NCI-H2081 treated with DMSO at 0.1 percent for 48 hours (cell line): ENCODE results near the gene TLE2.

ENCODE experiments used
- DNase-seq: peaks from one replicate; lab custom pipeline; 2025; lab: John Stamatoyannopoulos, UW

TLE2 gene

DNA sequence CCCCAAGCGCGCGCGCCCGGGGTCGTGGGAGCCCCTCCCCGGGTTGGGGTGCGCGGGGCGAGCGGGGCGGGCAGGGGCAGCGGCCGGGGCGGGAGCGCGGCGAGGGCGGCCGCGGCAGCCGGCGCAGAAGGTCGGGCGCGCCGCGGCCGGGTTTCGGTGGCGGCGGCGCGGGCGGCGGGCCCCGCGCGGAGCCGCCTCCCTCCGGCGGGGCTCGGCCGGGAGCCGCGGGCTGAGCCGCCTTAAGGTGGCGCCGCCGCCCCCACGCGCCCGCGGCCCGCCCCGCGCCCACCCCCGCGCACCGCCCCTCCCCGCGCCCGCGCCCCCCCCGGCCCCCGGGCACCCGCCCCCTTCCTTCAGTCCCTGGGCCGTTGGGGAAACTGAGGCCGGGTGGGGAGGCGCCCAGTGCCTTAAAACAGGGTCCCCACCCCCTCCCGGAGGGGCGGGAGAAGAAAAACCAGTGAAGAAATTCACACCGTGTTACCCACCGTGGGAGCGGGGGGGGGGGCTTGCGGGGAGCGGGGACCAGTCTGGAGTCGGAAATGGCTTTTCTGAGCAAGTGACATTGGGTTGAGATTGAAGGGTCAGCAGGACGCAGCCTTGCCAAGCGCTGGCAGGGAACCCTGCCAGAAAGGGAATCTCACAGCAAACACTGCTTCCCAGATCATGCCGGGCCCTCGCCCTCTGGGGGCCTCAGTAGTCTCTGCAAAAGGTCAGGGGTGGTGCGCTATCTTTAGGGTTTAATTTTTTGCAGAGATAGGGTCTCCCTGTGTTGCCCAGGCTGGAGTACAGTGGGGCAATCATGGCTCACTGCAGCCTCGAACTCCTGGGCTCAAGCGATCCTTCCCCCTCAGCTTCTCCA lies at the start of gene TLE2:
TSS of gene TLE2 (minus strand) at position 216 of the 859 bp plus-strand sequence. CDS start 376 bp downstream, outside the sequence.
- no peak for DNase-seq

DNA sequence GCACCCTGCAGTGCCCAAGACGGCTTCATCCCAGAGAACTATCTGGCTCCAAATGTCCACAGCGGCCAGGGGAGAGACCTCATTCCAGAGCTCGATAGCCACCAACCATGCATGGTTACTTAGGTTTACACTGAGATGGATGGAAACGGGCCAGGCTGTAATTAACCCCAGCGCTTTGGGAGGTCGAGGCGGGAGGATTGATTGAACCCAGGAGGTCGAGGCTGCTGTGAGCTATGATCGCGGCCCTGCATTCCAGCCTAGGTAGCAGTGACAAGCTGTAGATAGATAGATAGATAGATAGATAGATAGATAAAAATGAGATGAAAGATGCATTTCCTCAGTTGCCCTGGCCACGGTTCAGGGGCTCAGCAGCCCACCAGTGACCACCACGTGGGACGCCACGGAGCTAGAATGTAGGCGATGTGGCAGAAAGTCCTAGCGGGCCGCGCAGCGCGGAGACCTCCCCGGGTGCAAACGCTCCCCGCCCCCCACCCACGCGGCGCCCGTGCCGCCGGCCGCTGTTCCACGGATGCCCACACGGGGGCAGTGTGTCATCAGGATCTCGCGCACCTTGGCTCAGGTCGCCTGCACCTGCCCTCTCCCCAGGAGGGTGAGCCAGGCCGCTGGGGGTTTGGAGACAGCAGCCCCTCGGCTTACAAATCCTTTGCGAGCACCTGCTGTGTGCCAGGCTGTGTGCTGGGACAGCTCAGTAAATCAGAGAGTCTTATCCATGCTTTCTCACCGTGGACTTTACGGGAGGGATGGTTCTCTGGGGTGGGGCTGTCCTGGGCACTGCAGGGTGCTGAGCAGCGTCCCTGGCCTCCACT lies 46.7 kb upstream of the TLE2 start:
- DNase-seq: peak; percentile 17

GRCh38 chr19:3073931-3074595 lies 45.0 kb upstream of the TLE2 start:
- DNase-seq: no peak

- DNase-seq: peak; percentile 79
Measured at GRCh38 chr19:3073159-3073563, 44.1 kb upstream of the TLE2 start.

DNA sequence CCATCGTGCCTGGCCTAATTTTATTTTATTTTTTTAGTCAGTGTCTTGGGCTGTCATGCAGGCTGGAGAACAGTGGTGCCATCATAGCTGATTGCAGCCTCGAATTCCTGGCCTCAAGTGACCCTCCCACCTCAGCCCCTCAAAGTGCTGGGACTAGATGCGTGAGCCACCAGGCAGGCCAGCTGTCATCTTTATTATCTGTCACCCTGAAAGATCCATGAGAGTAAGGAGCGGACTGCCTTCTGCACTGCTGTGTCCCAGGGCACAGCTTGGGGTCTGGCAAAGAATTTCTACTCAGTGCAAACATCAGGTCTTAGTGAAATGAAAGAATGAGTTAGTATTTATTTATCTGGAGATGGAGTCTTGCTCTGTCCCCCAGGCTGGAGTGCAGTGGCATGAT lies 42.7 kb upstream of the TLE2 start:
- DNase-seq: no peak

- no peak for DNase-seq
Measured at GRCh38 chr19:3068071-3068470, 39.0 kb upstream of the TLE2 start.

GRCh38 chr19:3067563-3067962 lies 38.5 kb upstream of the TLE2 start:
- DNase-seq: no peak

GRCh38 chr19:3066482-3067049 lies 37.5 kb upstream of the TLE2 start:
- no peak for DNase-seq

DNA sequence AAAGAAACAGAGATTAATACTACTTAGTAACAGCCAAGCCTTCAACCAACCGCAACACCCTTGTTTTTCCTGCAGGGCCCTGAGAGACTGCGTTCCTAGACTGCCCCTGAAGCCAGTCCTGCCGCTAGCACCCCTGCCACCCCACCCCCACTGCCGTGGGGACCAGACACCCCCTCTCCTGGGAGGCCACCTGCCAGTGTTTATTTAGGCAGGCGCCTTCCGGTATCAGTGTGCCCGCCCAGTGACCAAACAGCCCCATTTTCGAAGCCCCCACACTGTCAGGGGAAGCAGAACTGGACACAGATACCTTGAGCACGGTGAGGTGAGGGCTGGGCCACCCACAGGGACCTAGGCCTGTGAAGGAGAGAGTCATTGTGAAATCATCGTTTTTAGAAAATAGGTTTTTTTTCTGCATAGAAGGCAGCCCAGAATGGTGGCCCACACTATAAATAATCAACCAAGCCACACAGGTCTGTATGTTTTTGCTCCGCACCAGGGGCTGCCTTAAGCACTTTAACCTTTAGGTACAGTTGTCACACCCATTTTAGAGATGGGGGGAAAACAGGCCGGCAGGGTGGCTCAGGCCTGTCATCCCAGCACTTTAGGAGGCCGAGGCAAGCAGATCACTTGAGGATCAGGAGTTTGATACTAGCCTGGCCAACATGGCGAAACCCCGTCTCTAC lies 36.7 kb upstream of the TLE2 start:
- peak; percentile 18 for DNase-seq

DNA sequence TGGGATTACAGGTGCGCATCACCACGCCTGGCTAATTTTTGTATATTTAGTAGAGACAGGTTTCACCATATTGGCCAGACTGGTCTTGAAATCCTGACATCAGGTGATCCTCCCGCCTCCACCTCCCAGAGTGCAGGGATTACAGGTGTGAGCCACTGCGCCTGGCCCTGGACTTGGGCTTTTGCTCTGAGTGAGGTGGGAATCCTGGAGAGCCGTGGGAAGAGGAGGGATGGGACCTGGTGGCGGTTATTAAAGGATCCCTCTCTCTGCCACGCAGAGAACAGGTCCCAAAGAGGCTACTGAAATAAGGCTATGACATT lies 34.9 kb upstream of the TLE2 start:
- no peak for DNase-seq

- peak; percentile 8 for DNase-seq
Measured at GRCh38 chr19:3062165-3063105, 33.4 kb upstream of the TLE2 start, which contains the start of gene TLE5. Gene TLE5 (minus strand): TSS chr19:3062495. CDS start chr19:3062200, 295 bp downstream.

DNA sequence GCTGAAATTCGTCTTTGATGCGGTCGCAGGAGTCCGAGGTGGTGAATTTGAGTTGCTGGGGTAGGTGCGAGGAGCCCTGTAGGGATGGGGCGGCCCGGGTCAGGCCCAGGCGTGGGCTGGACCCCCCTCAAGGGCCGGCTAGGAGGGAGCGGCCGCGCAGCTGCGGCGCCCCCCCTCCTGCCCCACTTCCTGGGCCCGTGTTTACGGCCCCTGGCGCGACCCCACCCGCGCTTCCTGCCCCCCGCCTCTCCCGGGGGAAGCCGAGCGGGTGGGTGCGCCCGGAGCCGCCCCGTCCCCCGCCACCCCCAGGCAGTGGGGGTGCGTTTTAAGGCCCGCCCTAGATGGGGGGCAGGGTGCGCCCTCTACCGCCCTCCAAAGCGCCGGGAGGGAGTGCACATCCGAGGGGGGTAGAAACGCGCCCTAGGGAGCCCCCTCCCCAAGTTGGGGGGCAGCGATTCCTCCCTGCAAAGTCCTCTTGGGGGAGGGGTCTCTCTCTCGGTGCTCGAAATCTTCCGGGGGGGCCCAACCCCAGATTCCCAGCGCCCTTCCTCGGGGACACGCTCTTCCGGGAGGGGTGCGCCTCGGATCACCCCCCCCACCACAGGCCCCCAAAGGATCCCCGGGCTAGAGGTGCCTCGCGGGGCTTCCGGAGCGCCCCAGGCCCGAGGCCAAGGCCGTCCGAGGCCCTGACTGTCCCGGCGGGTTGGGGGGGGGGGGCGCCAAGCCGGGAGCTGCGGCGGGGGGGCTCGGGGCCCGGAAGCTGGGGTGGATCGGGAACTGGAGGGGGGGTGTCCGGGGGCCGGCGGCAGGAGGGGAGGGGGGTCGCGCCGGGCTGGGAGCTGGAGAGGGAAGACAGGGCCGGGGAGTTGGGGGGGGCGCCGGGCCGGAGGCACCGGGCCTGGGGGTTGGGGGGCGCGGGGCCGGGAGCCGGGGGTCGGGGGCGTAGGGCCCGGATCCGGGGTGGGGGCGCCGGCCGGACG lies 32.4 kb upstream of the TLE2 start:
- DNase-seq: peak; percentile 6

GRCh38 chr19:3060857-3061181 lies 31.7 kb upstream of the TLE2 start:
- DNase-seq: no peak

GRCh38 chr19:3059653-3060052 lies 30.6 kb upstream of the TLE2 start:
- DNase-seq: no peak

DNA sequence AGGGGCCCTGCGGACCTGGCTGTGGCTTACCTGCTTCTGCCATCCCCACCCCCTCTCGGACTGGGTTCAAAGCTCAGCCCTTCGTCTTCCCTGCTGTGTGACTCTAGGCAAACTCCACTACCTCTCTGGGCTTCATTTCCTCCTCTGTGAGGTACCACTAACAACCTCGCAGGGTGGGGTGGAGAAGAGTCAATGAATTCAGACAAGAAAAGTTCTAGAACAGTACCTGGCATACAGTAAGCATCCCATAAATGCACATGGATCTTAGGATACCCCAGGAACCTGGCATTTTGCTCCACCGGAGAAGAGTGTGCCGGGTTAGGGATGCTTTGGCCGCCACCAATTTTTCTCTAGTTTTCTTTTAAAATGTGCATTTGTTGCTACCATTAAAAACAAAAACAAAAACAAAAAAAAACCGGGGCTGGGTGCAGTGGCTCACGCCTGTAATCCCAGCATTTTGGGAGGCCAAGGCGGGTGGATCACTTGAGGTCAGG lies 29.8 kb upstream of the TLE2 start:
- DNase-seq: no peak

- DNase-seq: no peak
Measured at GRCh38 chr19:3058009-3058820, 29.1 kb upstream of the TLE2 start.

DNA sequence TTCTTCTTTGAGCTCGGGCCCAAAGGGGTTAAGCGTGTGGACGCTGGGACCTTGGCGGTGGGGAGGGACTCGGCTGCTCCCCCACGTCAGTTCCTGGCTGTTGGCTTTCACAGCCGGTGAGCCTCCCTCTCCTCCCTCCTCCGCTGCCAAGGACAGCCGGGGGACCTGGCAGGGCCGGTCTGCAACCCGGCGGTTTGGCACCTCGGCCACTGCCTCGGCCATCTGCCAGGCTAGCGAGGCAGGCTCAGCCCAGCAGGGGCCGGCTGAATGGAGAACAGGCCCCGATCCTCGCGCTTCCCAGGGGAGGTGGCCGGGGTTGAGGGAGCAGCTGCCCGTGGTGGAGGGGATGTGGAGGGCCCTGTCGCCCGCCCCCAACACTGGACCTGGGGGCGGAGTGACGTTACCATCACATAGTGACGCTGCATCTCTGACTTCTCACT lies 28.2 kb upstream of the TLE2 start:
- DNase-seq: peak; percentile 37

GRCh38 chr19:3056417-3057088 lies 27.5 kb upstream of the TLE2 start:
- DNase-seq: peak; percentile 25
